MCF 10A (cell line): ENCODE measurements around the gene DARS1. TPM values are rescaled to one million over a fixed set of nuclear protein-coding genes. Genes with fewer than 3 reads are reported as not detected.

Source experiments
- BruUV-seq: library from RNA; stranded (reverse); fragments of 400-500 nt; replicated peaks from 2 replicates; lab custom pipeline; 2021; lab: Mats Ljungman, UMichigan
- CTCF ChIA-PET: fragments of 300-600 bp; sonication (Branson Sonifier 250); formaldehyde crosslinking; extraction: SDS; loops from one replicate; lab custom pipeline; 2021; ENCODE audit warnings: antibody characterized with exemption, inconsistent platforms; lab: Yijun Ruan, JAX
- POLR2A ChIA-PET: fragments of 300-600, 350-650 bp; sonication (Branson Sonifier 250); formaldehyde crosslinking; extraction: SDS; loops from one replicate; lab custom pipeline; 2020; ENCODE audit warnings: antibody characterized with exemption, inconsistent platforms; lab: Yijun Ruan, JAX
- DNase-seq: peaks from one replicate; pipeline ENCODE4 v3.0.0-alpha.2; 2018; ENCODE audit not compliant: unreplicated experiment
- H3K27ac Mint-ChIP-seq: one replicate; pipeline ENCODE4 v1.8.0; 2022; ENCODE audit warnings: mild to moderate bottlenecking, low read depth, mixed read lengths; ENCODE audit not compliant: unreplicated experiment
- H3K27me3 Mint-ChIP-seq: one replicate; pipeline ENCODE4 v1.8.0; 2022; ENCODE audit warnings: mixed read lengths; ENCODE audit not compliant: insufficient read depth, unreplicated experiment
- H3K36me3 Mint-ChIP-seq: one replicate; pipeline ENCODE4 v1.8.0; 2022; ENCODE audit warnings: mild to moderate bottlenecking, moderate library complexity, mixed read lengths; ENCODE audit not compliant: insufficient read depth, unreplicated experiment
- H3K4me1 Mint-ChIP-seq: one replicate; pipeline ENCODE4 v1.8.0; 2022; ENCODE audit warnings: mixed read lengths; ENCODE audit not compliant: insufficient read depth, unreplicated experiment
- H3K4me3 Mint-ChIP-seq: one replicate; pipeline ENCODE4 v1.8.0; 2022; ENCODE audit warnings: mild to moderate bottlenecking, moderate library complexity, mixed read lengths; ENCODE audit not compliant: unreplicated experiment
- H3K9me3 Mint-ChIP-seq: one replicate; pipeline ENCODE4 v1.8.0; 2022; ENCODE audit warnings: mixed read lengths; ENCODE audit not compliant: unreplicated experiment
- intact Hi-C: fragments of 100-400 bp; cut with micrococcal nuclease; formaldehyde crosslinking; loops from 2 replicates; pipeline ENCODE4 v1.14.1; 2022
- total RNA-seq: library from RNA; stranded (reverse); gene quantifications from 2 replicates; pipeline ENCODE4 v1.2.3, GENCODE V29; 2022
- TF ChIP-seq, protein P1 (sequence below): fragments of 200-600 bp; IDR thresholded peaks from one replicate; pipeline ENCODE4 v1.8.0; 2022; ENCODE audit warnings: antibody characterized with exemption, mild to moderate bottlenecking; ENCODE audit not compliant: unreplicated experiment

The DARS1 gene
- total RNA-seq, 1 experiment from 2014 or later, result 66.5 TPM

DNA sequence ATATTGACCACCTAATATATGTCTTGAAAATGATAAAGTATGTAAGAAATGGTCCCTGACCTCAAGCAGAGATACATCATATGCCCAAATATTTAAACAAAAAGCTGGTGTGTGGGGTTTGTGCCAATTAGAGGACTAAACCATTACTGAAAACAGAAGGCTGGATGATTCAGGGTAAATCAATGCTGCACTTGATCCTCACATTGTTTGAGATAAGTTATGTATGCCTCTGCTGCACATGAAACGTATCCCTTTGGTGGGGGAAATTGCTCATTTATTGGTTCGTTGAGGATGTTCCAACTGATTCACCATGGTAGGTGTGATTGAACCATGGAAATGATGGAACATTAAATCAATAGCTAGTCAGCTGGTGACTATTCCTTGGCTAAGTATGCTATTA is 24.7 kb upstream of the DARS1 start:
- ChIA-PET CTCF (interaction anchor here (0.6 kb wide), 1 partner anchor 370 kb away, joined by 3 read pairs; no protein-coding TSS in a partner anchor), POLR2A (interaction anchor here (0.7 kb wide), 1 partner anchor 12 kb away, joined by 3 read pairs; no protein-coding TSS in a partner anchor)
- no peak for DNase-seq
- H3K4me3 Mint-ChIP-seq, result no peak overlapping the region
- no peaks in the 10 kb centered on the region for H3K9me3 Mint-ChIP-seq
- no peak overlapping the region for H3K27ac Mint-ChIP-seq
- BruUV-seq, result no TSS peak
- TF ChIP-seq, protein P1, sequence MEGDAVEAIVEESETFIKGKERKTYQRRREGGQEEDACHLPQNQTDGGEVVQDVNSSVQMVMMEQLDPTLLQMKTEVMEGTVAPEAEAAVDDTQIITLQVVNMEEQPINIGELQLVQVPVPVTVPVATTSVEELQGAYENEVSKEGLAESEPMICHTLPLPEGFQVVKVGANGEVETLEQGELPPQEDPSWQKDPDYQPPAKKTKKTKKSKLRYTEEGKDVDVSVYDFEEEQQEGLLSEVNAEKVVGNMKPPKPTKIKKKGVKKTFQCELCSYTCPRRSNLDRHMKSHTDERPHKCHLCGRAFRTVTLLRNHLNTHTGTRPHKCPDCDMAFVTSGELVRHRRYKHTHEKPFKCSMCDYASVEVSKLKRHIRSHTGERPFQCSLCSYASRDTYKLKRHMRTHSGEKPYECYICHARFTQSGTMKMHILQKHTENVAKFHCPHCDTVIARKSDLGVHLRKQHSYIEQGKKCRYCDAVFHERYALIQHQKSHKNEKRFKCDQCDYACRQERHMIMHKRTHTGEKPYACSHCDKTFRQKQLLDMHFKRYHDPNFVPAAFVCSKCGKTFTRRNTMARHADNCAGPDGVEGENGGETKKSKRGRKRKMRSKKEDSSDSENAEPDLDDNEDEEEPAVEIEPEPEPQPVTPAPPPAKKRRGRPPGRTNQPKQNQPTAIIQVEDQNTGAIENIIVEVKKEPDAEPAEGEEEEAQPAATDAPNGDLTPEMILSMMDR, result no peak
- peaks cover 5% of the 10 kb centered on the region for H3K36me3 Mint-ChIP-seq
- intact Hi-C loops, result no loop called here
- H3K27me3 Mint-ChIP-seq, result no peaks in the 10 kb centered on the region
- H3K4me1 Mint-ChIP-seq, result peaks cover 9% of the 10 kb centered on the region

DNA sequence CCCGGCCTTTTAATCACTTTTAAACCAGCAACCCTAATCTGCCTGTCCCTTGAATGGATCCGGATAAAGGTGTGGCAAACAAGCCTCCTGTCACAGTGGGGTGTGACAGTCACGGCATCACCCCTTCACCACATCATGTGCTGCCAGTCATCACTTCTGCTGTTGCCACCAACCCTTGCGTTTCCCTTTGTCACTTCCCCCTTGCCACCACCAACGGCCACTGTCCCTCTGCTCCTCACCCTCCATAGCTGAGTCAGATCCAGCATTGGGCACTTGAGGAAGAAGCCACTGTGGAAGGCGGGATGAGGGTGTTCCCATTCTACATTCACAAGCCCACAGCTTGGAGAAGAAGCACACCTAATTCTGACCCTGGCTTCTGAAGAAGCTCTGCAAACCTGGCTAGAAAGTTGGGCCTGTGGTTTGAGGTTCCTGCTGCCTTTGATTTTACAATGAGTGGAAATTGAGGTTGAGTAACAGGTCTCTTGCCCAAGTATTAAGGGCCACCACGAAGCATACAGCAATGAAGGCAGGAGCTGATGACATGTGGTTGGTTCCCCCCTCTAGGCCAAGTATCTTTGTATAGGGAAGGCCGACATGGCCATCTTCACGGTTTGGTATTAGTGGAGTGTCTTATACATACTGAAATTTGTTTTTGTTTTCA is 22.9 kb upstream of the DARS1 start:
- TF ChIP-seq, protein P1, result no peak
- CTCF ChIA-PET, result interaction anchor here (1.0 kb wide), 1 partner anchor 95 kb away, joined by 4 read pairs; no protein-coding TSS in a partner anchor
- intact Hi-C loops, result no loop called here
- Mint-ChIP-seq H3K4me3 (no peak overlapping the region), H3K27me3 (no peaks in the 10 kb centered on the region), H3K27ac (no peak overlapping the region), H3K4me1 (peaks cover 9% of the 10 kb centered on the region), H3K9me3 (no peaks in the 10 kb centered on the region), H3K36me3 (no peaks in the 10 kb centered on the region)
- DNase-seq, result no peak
- no TSS peak for BruUV-seq
- POLR2A ChIA-PET, result interaction anchor here (0.6 kb wide), 1 partner anchor 12 kb away, joined by 3 read pairs; no protein-coding TSS in a partner anchor

DNA sequence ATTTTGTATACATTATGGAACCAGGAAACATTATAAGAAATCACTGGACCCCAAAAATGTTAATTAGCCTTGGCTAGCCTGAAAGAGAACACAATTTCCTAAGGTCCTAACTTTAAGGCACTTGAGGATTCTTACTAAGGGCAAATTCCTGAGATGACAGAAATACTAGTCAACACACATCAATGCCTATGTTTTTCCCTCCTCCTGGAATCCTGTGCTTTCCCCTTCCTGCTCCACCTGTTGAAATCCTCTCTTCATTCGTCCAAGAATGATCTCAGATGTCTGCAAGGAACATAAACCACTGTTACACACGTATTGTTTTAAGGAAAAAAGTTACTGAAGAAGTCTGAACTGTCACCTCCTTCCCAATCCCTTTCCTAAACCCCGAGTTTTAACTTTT is 21.2 kb upstream of the DARS1 start:
- Mint-ChIP-seq H3K4me1 (peaks cover 9% of the 10 kb centered on the region), H3K9me3 (no peaks in the 10 kb centered on the region), H3K27me3 (no peaks in the 10 kb centered on the region), H3K36me3 (no peaks in the 10 kb centered on the region), H3K27ac (no peak overlapping the region), H3K4me3 (no peak overlapping the region)
- no TSS peak for BruUV-seq
- intact Hi-C loops, result no loop called here
- peak; percentile 6 for DNase-seq
- CTCF ChIA-PET, result interaction anchor here (0.7 to 0.9 kb wide), 2 partner anchors 10 to 1257 kb away, joined by 3 read pairs; no protein-coding TSS in a partner anchor
- POLR2A ChIA-PET, result no interaction called here
- TF ChIP-seq, protein P1, result no peak

DNA sequence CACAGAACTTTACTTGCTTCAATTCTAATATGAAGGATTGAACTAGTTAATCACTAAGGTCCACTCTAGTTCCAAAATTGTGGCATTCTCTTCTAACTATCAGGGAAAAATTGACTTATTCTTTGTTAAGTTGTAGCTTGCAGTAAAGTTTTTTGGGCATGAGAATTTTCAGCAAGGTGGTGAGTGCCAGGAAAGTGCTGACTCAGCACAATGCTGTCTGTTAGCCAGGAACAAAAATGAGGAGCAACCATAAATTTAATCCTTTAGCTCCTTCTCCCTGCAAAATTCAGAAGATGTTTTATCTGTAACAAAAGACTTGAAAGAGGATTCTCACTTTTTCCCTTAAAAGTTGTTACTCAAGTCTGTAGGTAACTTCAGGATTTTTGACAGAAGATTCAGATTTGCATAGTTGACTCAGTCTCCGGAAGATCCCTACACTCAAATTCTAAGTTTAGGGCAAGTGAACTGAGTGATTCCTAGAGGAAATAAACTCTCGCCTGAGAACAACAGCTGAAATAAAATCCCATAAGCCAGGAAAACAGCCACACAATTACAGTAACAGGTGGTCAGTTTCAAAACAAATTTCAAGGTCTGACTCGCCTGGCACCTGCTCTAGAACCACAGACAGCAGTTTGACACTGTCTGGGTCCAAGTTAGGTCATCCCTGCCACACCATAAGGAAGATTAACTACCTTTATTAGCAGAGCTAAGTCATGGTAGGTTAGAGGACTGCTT is 20.2 kb upstream of the DARS1 start:
- no peaks in the 10 kb centered on the region for H3K36me3 Mint-ChIP-seq
- POLR2A ChIA-PET, result interaction anchor here (1.1 to 1.3 kb wide), 2 partner anchors 17 to 20 kb away, joined by 3 to 4 read pairs; partner anchors contain the start of gene DARS1
- intact Hi-C loops, result no loop called here
- H3K4me3 Mint-ChIP-seq, result no peak overlapping the region
- no TSS peak for BruUV-seq
- H3K27me3 Mint-ChIP-seq, result no peaks in the 10 kb centered on the region
- CTCF ChIA-PET, result interaction anchor here (0.7 to 2.0 kb wide), 4 partner anchors 9 to 1258 kb away, joined by 3 to 5 read pairs (median 4); no protein-coding TSS in a partner anchor
- H3K4me1 Mint-ChIP-seq, result peaks cover 9% of the 10 kb centered on the region
- H3K9me3 Mint-ChIP-seq, result no peaks in the 10 kb centered on the region
- H3K27ac Mint-ChIP-seq, result no peak overlapping the region
- DNase-seq, result peak; percentile 13
- TF ChIP-seq, protein P1, result no peak
